SK-N-SH (cell line): ENCODE data around the gene GALT. TPM values are rescaled to one million over a fixed set of nuclear protein-coding genes. Genes with fewer than 3 reads are reported as not detected.
"Not testable (repeated sequence)": the region's sequence is repeated elsewhere in the genome, so short reads cannot be mapped to it uniquely, and the experiment has no call there.

Experiments used
- CTCF ChIA-PET: fragments of 300-600, 350-600 bp; formaldehyde crosslinking; extraction: SDS; loops from one replicate; lab custom pipeline; 2021; lab: Yijun Ruan, JAX
- POLR2A ChIA-PET: fragments of 350-600 bp; sonication (Branson Sonifier 250); formaldehyde crosslinking; extraction: SDS; loops from one replicate; lab custom pipeline; 2020; ENCODE audit warnings: antibody characterized with exemption, inconsistent platforms; lab: Yijun Ruan, JAX
- DNase-seq: peaks from one replicate; pipeline ENCODE4 v3.0.0; 2012
- H2AFZ ChIP-seq: fragments of 200-600 bp; sonication (generic); 2 replicates; pipeline ENCODE4 v1.8.1; 2016; ENCODE audit warnings: antibody characterized with exemption, mild to moderate bottlenecking, low read depth
- H3F3A ChIP-seq: fragments of 200-600 bp; sonication (generic); replicated peaks from 2 replicates; pipeline ENCODE3; 2016; ENCODE audit warnings: antibody characterized with exemption, mild to moderate bottlenecking; ENCODE audit not compliant: insufficient read depth
- H3K27ac ChIP-seq, 2 experiments: fragments of 200-500 bp in 1 of 2; fragments of 200-600 bp in 1 of 2; sonication (Bioruptor generic) in 1 of 2; sonication (generic), shearing (Covaris generic) in 1 of 2; 2 replicates each; pipeline versions ENCODE4 v1.5.1 to v1.6.1; 2014 to 2016; ENCODE audit warnings: low read depth in 2 of 2, inconsistent platforms in 1 of 2, low read length in 1 of 2, mild to moderate bottlenecking in 1 of 2, mixed read lengths in 1 of 2
- H3K27me3 ChIP-seq: fragments of 200-600 bp; sonication (generic), shearing (Covaris generic); 2 replicates; pipeline ENCODE4 v1.6.1; 2016; ENCODE audit warnings: mixed run types; ENCODE audit not compliant: insufficient read depth
- H3K36me3 ChIP-seq, 2 experiments: fragments of 200-500 bp in 1 of 2; fragments of 200-600 bp in 1 of 2; sonication (Bioruptor generic) in 1 of 2; sonication (generic) in 1 of 2; replicated peaks in 1 of 2; 2 replicates each; pipeline versions ENCODE3 to v1.5.1; 2014 to 2016; ENCODE audit warnings: low read length in 1 of 2, mild to moderate bottlenecking in 1 of 2; ENCODE audit not compliant: insufficient read depth in 2 of 2, control insufficient read depth in 1 of 2
- H3K4me1 ChIP-seq, 2 experiments: fragments of 200-500 bp in 1 of 2; fragments of 200-600 bp in 1 of 2; sonication (Bioruptor generic) in 1 of 2; sonication (generic), shearing (Covaris generic) in 1 of 2; 2 replicates each; pipeline versions ENCODE4 v1.5.1 to v1.6.1; 2014 to 2016; ENCODE audit warnings: low read depth in 1 of 2, low read length in 1 of 2, mixed run types in 1 of 2; ENCODE audit not compliant: insufficient read depth in 2 of 2, control insufficient read depth in 1 of 2
- H3K4me2 ChIP-seq: fragments of 200-600 bp; sonication (generic), shearing (Covaris generic); 2 replicates; pipeline ENCODE4 v1.6.1; 2017; ENCODE audit warnings: mixed run types
- H3K4me3 ChIP-seq, 2 experiments: fragments of 200-500 bp in 1 of 2; fragments of 200-600 bp in 1 of 2; sonication (Bioruptor generic) in 1 of 2; sonication (generic), shearing (Covaris generic) in 1 of 2; 2 replicates each; pipeline versions ENCODE4 v1.5.1 to v1.8.1; 2014 to 2016; ENCODE audit warnings: low read depth in 2 of 2, inconsistent platforms in 1 of 2, low read length in 1 of 2, mild to moderate bottlenecking in 1 of 2, mixed read lengths in 1 of 2, moderate library complexity in 1 of 2
- H3K79me2 ChIP-seq: fragments of 200-600 bp; sonication (generic); 2 replicates; pipeline ENCODE4 v1.8.1; 2017; ENCODE audit warnings: mild to moderate bottlenecking; ENCODE audit not compliant: insufficient read depth
- H3K9ac ChIP-seq: fragments of 200-600 bp; sonication (generic); 2 replicates; pipeline ENCODE4 v1.6.1; 2017; ENCODE audit warnings: mixed run types
- H3K9me2 ChIP-seq: fragments of 200-600 bp; sonication (generic); 2 replicates; pipeline ENCODE4 v1.6.1; 2017; ENCODE audit warnings: mixed run types
- H3K9me3 ChIP-seq: fragments of 200-600 bp; sonication (generic); 2 replicates; pipeline ENCODE4 v1.6.1; 2017; ENCODE audit warnings: mixed run types, mild to moderate bottlenecking, moderate library complexity
- H4K20me1 ChIP-seq: fragments of 200-600 bp; sonication (generic); 2 replicates; pipeline ENCODE4 v1.6.1; 2017; ENCODE audit warnings: mild to moderate bottlenecking, mixed run types; ENCODE audit not compliant: insufficient read depth
- GABPA ChIP-seq: IDR thresholded peaks from 2 replicates; pipeline ENCODE4 v1.4.0; 2012; ENCODE audit warnings: low read depth, mild to moderate bottlenecking
- RAD21 ChIP-seq: IDR thresholded peaks from 2 replicates; pipeline ENCODE4 v1.6.1; 2012; ENCODE audit warnings: mild to moderate bottlenecking, low read length
- RCOR1 ChIP-seq: fragments of 150-350 bp; IDR thresholded peaks from 2 replicates; pipeline ENCODE4 v1.6.1; 2017; ENCODE audit warnings: antibody characterized with exemption, low read length
- SMC3 ChIP-seq: IDR thresholded peaks from 2 replicates; pipeline ENCODE4 v1.6.1; 2012; ENCODE audit warnings: low read depth, low read length, improper control_type of control experiment
- YY1 ChIP-seq: IDR thresholded peaks from 2 replicates; pipeline ENCODE4 v1.4.0; 2012; ENCODE audit warnings: low read depth, mild to moderate bottlenecking
- WGBS: methylation state at CpG from one replicate; pipeline ENCODE4 v1.1.6; 2017; ENCODE audit warnings: low lambda C conversion rate; 5-methylcytosine and 5-hydroxymethylcytosine counted together
- polyA plus RNA-seq, 3 experiments: library from polyadenylated mRNA; depleted of rRNA; stranded (reverse); fragments of >200 nt; gene quantifications; 2 replicates each; pipeline ENCODE4 v1.2.3, GENCODE V29; 2012
- TF ChIP-seq, protein P1 (sequence below): IDR thresholded peaks from 2 replicates; pipeline ENCODE4 v1.4.0; 2012; ENCODE audit warnings: low read depth, borderline replicate concordance
- TF ChIP-seq, protein P2 (sequence below): fragments of 150-350 bp; IDR thresholded peaks from 2 replicates; pipeline ENCODE4 v1.6.1; 2016; ENCODE audit warnings: mild to moderate bottlenecking, low read depth, low read length
- TF ChIP-seq, protein P3 (sequence below): fragments of 150-350 bp; IDR thresholded peaks from 2 replicates; pipeline ENCODE4 v1.6.1; 2017; ENCODE audit warnings: antibody characterized with exemption, low read length, low read depth, borderline replicate concordance

GALT gene
- polyA plus RNA-seq, 1 of the 3 experiments (the other 2 are of a cell fraction), result 45.9 TPM

DNA sequence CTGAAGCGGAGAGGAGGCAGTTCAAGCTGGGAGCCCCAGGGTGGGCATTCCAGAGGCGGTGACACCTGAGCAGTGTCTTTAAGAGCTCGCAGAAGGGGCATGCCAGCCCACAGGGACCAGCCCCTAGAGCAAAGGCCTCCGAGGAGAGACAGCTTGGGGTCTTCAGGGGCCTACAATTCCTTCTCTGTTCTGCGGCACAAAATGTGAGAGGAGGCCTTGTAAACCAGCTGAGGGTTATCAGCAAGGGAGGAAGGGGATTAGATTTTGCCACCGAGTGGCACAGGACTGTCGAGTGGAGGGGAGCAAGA lies 8.4 kb upstream of the GALT start:
- H3K4me3 ChIP-seq, result peak overlapping the region; percentile 66 to 69
- H3K27ac ChIP-seq, result peak overlapping the region; percentile 29 to 72; a peak in 3 of 4 replicates
- H3K9ac ChIP-seq, result peak overlapping the region; percentile 67
- no peaks in the 10 kb centered on the region for H3K9me2 ChIP-seq
- H3K4me1 ChIP-seq, result peaks cover 4 to 20% of the 10 kb centered on the region in 2 experiments; a peak in 1 of 4 replicates
- no peaks in the 10 kb centered on the region for H3K27me3 ChIP-seq
- TF ChIP-seq RCOR1, result no peak
- no peak for TF ChIP-seq GABPA
- TF ChIP-seq SMC3, result no peak
- TF ChIP-seq, protein P1, sequence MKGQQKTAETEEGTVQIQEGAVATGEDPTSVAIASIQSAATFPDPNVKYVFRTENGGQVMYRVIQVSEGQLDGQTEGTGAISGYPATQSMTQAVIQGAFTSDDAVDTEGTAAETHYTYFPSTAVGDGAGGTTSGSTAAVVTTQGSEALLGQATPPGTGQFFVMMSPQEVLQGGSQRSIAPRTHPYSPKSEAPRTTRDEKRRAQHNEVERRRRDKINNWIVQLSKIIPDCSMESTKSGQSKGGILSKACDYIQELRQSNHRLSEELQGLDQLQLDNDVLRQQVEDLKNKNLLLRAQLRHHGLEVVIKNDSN, result no peak
- TF ChIP-seq, protein P2, sequence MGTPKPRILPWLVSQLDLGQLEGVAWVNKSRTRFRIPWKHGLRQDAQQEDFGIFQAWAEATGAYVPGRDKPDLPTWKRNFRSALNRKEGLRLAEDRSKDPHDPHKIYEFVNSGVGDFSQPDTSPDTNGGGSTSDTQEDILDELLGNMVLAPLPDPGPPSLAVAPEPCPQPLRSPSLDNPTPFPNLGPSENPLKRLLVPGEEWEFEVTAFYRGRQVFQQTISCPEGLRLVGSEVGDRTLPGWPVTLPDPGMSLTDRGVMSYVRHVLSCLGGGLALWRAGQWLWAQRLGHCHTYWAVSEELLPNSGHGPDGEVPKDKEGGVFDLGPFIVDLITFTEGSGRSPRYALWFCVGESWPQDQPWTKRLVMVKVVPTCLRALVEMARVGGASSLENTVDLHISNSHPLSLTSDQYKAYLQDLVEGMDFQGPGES, result no peak
- TF ChIP-seq, protein P3, sequence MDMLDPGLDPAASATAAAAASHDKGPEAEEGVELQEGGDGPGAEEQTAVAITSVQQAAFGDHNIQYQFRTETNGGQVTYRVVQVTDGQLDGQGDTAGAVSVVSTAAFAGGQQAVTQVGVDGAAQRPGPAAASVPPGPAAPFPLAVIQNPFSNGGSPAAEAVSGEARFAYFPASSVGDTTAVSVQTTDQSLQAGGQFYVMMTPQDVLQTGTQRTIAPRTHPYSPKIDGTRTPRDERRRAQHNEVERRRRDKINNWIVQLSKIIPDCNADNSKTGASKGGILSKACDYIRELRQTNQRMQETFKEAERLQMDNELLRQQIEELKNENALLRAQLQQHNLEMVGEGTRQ, result no peak
- no peak for TF ChIP-seq YY1
- H3K4me2 ChIP-seq, result peak overlapping the region; percentile 98
- DNase-seq, result no peak
- ChIA-PET POLR2A (interaction anchor here (0.6 to 2.3 kb wide), 9 partner anchors 8 to 1437 kb away, joined by 3 to 22 read pairs (median 10); partner anchors contain the start of genes ARID3C, DCTN3, GALT and RPP25L), CTCF (interaction anchor here (0.7 to 12.3 kb wide), 8 partner anchors 11 to 262 kb away, joined by 3 to 256 read pairs (median 8); partner anchors contain the start of genes GALT, IL11RA and RPP25L)
- 11% methylated on average over 4 of the region's 7 CpGs for WGBS
- H4K20me1 ChIP-seq, result 0 out of 2 replicates have a peak, but pooled peaks cover 3% of the 10 kb centered on the region
- H3K36me3 ChIP-seq, result peaks cover 0 to 5% of the 10 kb centered on the region in 2 experiments
- H3K9me3 ChIP-seq, result no peaks in the 10 kb centered on the region
- H3K79me2 ChIP-seq, result peaks cover 22% of the 10 kb centered on the region
- peaks cover 5% of the 10 kb centered on the region for H3F3A ChIP-seq
- peak overlapping the region; percentile 90 for H2AFZ ChIP-seq

DNA sequence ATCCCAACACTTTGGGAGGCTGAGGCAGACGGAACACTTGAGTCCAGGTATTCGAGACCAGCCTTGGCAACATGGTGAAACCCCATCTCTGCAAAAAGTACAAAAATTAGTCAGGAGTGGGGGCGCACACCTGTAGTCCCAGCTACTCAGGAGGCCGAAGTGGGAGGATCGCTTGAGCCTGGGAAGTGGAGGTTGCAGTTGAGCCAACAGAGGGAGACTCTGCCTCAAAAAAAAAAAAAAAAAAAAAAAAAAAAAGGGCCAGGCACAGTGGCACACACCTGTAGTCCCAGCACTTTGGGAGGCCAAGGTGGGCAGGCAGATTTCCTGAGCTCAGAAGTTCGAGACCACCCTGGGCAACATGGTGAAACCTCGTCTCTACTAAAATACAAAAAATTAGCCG lies 7.2 kb upstream of the GALT start:
- H3K4me2 ChIP-seq, POLR2A ChIA-PET, H3K27ac ChIP-seq, H3K36me3 ChIP-seq, DNase-seq, H2AFZ ChIP-seq, H4K20me1 ChIP-seq, H3K9me3 ChIP-seq, H3K9ac ChIP-seq, H3F3A ChIP-seq, H3K27me3 ChIP-seq, H3K4me3 ChIP-seq, H3K9me2 ChIP-seq: not testable (repeated sequence)
- Histone ChIP-seq H3K4me1 (peaks cover 4 to 20% of the 10 kb centered on the region in 2 experiments; a peak in 1 of 4 replicates), H3K79me2 (peaks cover 22% of the 10 kb centered on the region)
- CTCF ChIA-PET, result interaction anchor here (2.6 to 12.3 kb wide), 3 partner anchors 10 to 25 kb away, joined by 10 to 256 read pairs (median 152); partner anchors contain the start of genes GALT, IL11RA and RPP25L
- WGBS, result 93% methylated on average over 8 of the region's 8 CpGs

DNA sequence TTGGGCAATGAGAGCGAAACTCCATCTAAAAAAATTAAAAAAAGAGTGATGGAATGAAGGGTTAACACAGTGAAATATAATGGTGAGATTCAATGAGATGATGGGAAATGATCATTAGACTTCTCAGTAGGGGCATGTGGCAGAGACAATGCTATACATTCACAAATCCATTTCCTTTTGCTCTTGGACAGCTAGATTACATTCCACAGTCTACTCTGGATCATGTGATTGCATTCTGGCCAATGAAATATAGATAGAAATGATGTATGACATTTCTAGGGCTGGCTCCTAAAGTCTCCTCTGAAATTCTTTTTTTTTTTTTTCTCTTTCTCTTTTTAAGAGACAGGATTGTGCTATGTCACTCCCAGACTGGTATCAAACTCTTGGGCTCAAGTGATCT lies 3.8 kb upstream of the GALT start:
- no peaks in the 10 kb centered on the region for H3K9me3 ChIP-seq
- DNase-seq, result no peak
- H3F3A ChIP-seq, result peaks cover 9% of the 10 kb centered on the region
- TF ChIP-seq RAD21, result no peak
- TF ChIP-seq, protein P1, result peak; percentile 46; the same call in 1 of the 2 replicates
- TF ChIP-seq, all 33 proteins: peak for 1
- 80% methylated on average over 1 of the region's 1 CpG for WGBS
- Histone ChIP-seq H3K36me3 (no peaks in the 10 kb centered on the region), H3K4me3 (no peak overlapping the region), H3K79me2 (peaks cover 8% of the 10 kb centered on the region; the same call in 1 of the 2 replicates), H3K9me2 (no peaks in the 10 kb centered on the region), H3K9ac (no peak overlapping the region), H4K20me1 (no peaks in the 10 kb centered on the region), H3K4me2 (no peak overlapping the region), H3K27me3 (no peaks in the 10 kb centered on the region), H3K4me1 (peaks cover 6 to 19% of the 10 kb centered on the region in 2 experiments; a peak in 2 of 4 replicates), H2AFZ (no peak overlapping the region), H3K27ac (no peak overlapping the region)
- ChIA-PET POLR2A (no interaction called here), CTCF (interaction anchor here (1.0 to 14.1 kb wide), 6 partner anchors 5 to 60 kb away, joined by 3 to 152 read pairs (median 3); partner anchors contain the start of gene SIGMAR1)
